ENCODE measurements around the gene CACNA2D4. TPM values are rescaled to one million over a fixed set of nuclear protein-coding genes. Genes with fewer than 3 reads are reported as not detected.

The CACNA2D4 gene
- total and polyA plus RNA-seq, 7 donors: 2.8 to 5.8 (median 3.6) TPM

DNA sequence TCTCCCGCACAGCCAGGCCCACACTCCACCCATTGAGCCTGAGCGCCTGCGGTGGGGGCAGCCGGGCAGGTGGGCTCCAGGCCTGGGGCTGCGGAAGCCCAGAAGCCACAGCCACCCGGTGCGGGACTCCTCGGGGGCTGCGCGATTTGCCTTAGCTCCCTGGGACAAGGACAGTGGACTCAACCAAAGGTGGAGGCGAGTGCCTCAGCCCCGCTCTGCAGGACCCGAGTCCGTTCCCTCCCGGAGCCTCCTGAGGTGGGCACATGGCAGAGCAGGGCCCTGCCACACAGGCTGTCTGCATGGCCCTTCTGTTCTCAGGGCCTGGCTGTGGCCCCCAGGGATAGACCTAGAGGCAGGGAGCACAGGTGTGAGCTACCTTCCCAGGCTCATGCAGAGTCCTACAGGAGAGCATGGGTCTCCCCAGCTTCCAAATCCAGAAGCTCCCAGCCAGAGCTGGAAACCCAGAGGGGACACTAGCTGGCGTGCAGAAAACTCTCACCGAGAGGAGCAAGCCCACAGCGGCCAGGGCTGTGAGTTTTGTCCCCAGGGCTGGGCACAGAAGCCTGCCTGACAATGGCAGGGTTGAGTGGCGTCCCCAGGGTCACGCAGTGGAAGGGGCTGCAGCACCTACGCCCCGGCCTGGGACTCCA lies 120.3 kb downstream of the CACNA2D4 start:
- DNase-seq: peak; percentile 66

DNA sequence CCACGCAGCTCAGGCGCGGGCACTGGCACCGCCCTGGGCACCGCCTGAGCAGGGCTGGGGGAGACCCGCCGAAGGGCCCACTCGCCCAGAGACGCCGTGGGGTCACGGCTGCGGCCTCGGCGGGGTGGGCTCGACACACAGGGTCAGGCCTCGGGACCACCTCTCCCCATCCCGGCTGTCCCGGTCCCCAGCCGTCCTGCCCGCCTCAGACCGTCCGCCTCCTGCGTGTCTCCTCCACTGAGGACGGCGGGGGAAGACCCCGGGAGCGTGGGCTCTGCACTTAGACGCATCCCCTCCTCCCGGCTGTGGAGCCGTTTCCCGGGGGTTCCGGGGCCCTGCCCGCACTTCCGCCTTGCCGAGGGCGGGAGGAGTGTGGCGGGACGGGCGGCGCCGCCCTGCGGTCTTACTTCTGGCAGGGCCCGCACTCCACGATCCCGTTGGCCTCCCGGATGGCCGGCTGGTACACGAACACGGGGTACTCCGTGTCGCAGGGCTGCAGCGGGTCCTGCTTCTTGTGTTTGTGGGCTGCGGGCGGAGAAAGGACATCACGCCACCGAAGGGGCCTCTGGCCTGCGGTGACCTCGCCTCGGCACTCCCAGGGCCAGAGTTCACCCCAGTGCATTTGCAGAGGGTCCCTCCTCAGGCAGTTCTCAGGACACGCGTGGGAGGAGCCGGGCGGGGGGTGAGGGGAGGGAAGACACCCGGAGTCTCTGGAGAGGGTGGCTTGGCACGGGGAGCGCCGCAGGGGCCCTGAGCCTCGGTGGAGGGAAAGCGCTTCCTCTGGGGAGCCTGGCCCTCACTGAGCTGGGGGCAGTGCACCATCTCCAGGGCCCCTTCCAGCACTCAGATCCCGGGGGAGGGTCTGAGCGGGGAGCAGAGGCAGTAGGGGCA lies 121.2 kb downstream of the CACNA2D4 start:
- intact Hi-C loops (cut with DNase I): loop anchor here (2.0 to 5.0 kb wide), 3 partner anchors 255 to 786 kb away; partner anchors contain the start of gene CACNA1C
- Histone ChIP-seq H3K4me1 (peaks cover 0 to 35% (median 30%) of the 10 kb centered on the region in 4 donors), H3K9me3 (no peaks in the 10 kb centered on the region), H3K27ac (peak overlapping the region; percentile 78 to 86 (median 84)), H3K36me3 (no peaks in the 10 kb centered on the region), H3K4me3 (peak overlapping the region; percentile 34 to 64 (median 58)), H3K27me3 (no peaks in the 10 kb centered on the region)
- DNase-seq: peak; percentile 82
- TF ChIP-seq, protein P1, sequence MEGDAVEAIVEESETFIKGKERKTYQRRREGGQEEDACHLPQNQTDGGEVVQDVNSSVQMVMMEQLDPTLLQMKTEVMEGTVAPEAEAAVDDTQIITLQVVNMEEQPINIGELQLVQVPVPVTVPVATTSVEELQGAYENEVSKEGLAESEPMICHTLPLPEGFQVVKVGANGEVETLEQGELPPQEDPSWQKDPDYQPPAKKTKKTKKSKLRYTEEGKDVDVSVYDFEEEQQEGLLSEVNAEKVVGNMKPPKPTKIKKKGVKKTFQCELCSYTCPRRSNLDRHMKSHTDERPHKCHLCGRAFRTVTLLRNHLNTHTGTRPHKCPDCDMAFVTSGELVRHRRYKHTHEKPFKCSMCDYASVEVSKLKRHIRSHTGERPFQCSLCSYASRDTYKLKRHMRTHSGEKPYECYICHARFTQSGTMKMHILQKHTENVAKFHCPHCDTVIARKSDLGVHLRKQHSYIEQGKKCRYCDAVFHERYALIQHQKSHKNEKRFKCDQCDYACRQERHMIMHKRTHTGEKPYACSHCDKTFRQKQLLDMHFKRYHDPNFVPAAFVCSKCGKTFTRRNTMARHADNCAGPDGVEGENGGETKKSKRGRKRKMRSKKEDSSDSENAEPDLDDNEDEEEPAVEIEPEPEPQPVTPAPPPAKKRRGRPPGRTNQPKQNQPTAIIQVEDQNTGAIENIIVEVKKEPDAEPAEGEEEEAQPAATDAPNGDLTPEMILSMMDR (IDR thresholded peaks at IDR 0.05): no peak
- TF ChIP-seq POLR2A (IDR thresholded peaks at IDR 0.05) (peak in 1 of 2 donors; percentile 56), POLR2AphosphoS5 (IDR thresholded peaks at IDR 0.05) (peak in 3 of 4 donors; percentile 64 to 77 (median 76))
- 10 to 17% methylated on average over 71 of the region's 71 CpGs for WGBS, 2 donors

More for the DNA sequence above, 120.3 kb downstream of the CACNA2D4 start:
- intact Hi-C loops (cut with DNase I): loop anchor here (2.0 to 5.0 kb wide), 3 partner anchors 254 to 785 kb away; partner anchors contain the start of gene CACNA1C
- H3K36me3 ChIP-seq: no peaks in the 10 kb centered on the region
- H3K4me3 ChIP-seq: no peak overlapping the region
- H3K9me3 ChIP-seq: no peaks in the 10 kb centered on the region
- peaks cover 0 to 35% (median 30%) of the 10 kb centered on the region in 4 donors for H3K4me1 ChIP-seq
- peak overlapping the region; percentile 78 to 86 (median 84) for H3K27ac ChIP-seq
- 93 to 94% methylated on average over 22 of the region's 22 CpGs for WGBS, 2 donors
- no peak for TF ChIP-seq EP300 (IDR thresholded peaks at IDR 0.05)
- TF ChIP-seq POLR2AphosphoS5 (IDR thresholded peaks at IDR 0.05): no peak
- TF ChIP-seq, protein P1 (IDR thresholded peaks at IDR 0.05): no peak
- no peak for TF ChIP-seq POLR2A (IDR thresholded peaks at IDR 0.05)
- no peaks in the 10 kb centered on the region for H3K27me3 ChIP-seq

DNA sequence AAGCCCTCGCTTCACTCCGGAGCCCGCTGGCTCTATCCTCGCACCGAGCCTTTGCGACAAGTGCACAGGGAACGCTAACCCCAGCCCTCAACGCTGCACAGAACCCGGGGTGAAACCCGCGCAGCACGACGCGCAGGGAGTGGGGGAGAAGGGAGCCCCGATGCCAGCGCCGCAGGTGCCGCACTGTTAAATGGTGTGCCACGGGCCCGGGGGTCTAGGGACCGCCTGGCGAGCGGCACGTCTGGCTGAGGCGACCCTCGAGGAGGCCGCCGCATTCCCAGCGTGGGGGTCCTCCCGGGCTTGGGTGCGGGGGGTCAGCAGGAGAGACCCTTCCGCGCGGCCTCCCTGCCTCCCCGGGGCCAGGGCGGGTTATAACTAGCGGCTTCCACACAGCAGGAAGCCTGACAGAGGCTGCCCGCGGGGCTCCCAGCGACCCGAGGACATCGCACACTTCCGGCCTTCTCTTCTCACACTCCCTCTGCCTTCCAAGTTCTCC lies 121.9 kb downstream of the CACNA2D4 start:
- Histone ChIP-seq H3K4me1 (peaks cover 0 to 35% (median 31%) of the 10 kb centered on the region in 4 donors), H3K27ac (peak overlapping the region; percentile 78 to 86 (median 84)), H3K4me3 (peak overlapping the region; percentile 34 to 64 (median 58)), H3K9me3 (no peaks in the 10 kb centered on the region), H3K27me3 (no peaks in the 10 kb centered on the region), H3K36me3 (no peaks in the 10 kb centered on the region)
- intact Hi-C loops (cut with DNase I): loop anchor here (1.0 to 5.0 kb wide), 5 partner anchors 144 to 786 kb away; partner anchors contain the start of gene CACNA1C
- DNase-seq: no peak
- WGBS, 2 donors: 1 to 3% methylated on average over 43 of the region's 43 CpGs
- TF ChIP-seq, protein P1 (IDR thresholded peaks at IDR 0.05): no peak
- TF ChIP-seq POLR2A (IDR thresholded peaks at IDR 0.05) (no peak), POLR2AphosphoS5 (IDR thresholded peaks at IDR 0.05) (no peak), EP300 (IDR thresholded peaks at IDR 0.05) (no peak)

DNA sequence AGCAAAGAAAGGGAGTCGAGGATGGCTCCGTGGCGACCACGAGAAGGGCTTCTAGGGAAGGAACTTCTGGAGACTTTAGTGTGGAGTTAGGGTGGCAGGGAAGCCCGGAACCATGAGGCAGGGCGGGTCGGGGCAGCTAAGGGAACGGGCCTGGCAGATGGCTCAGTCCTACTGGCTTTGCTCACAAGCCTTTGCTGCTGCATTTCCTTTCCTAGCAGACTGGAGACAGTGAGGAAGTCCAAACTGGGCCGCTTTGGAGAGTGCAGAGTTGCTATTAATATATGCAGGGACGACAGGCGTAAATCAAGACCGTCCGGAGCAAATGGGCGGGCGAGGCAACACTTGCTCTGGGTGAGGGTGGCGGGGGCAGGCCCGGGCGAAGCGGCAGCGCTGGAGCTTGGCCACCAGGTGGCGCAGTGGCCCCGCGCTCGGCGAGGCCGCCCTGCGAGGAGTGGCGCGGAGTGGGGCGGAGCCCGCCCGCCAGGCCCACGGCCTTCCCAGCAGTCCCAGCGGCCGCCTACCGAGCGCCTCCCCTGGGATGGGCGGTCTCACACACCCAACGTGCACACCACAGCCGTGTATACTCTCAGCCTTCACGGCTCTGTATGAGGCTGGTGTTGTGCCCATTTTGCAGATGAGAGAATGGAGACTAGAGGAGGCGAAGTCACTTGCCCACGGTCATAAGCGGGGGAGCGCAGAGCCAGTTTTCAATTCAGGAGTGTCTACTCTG lies 122.5 kb downstream of the CACNA2D4 start:
- peak; percentile 96 for DNase-seq
- intact Hi-C loops (cut with DNase I): loop anchor here (1.0 to 5.0 kb wide), 5 partner anchors 144 to 787 kb away; partner anchors contain the start of gene CACNA1C
- peak in 1 of 2 donors; percentile 67 for TF ChIP-seq POLR2A (IDR thresholded peaks at IDR 0.05)
- TF ChIP-seq, protein P1 (IDR thresholded peaks at IDR 0.05): peak; percentile 74 to 95 (median 83)
- TF ChIP-seq POLR2AphosphoS5 (IDR thresholded peaks at IDR 0.05): peak; percentile 52 to 88 (median 75)
- peak in 1 of 4 donors; percentile 42 for TF ChIP-seq EP300 (IDR thresholded peaks at IDR 0.05)
- Histone ChIP-seq H3K27me3 (no peaks in the 10 kb centered on the region), H3K27ac (peak overlapping the region; percentile 78 to 86 (median 84)), H3K9me3 (no peaks in the 10 kb centered on the region), H3K4me1 (peaks cover 0 to 40% (median 31%) of the 10 kb centered on the region in 4 donors), H3K4me3 (peak overlapping the region; percentile 34 to 64 (median 58)), H3K36me3 (no peaks in the 10 kb centered on the region)
- WGBS, 2 donors: 3 to 4% methylated on average over 45 of the region's 45 CpGs

Measured in sigmoid colon (tissue), 7 donors.